Measurements from ENCODE around the gene CIDEC.

- TF ChIP-seq CTCF (IDR thresholded peaks at IDR 0.05; ENCODE audit: poor library complexity, severe bottlenecking) = no peak
- no peak for TF ChIP-seq POLR2AphosphoS5 (IDR thresholded peaks at IDR 0.05)
- no peak for TF ChIP-seq TAF1 (IDR thresholded peaks at IDR 0.05; ENCODE audit: low read depth)
- no peak for TF ChIP-seq SMC3 (conservative IDR thresholded peaks at IDR 0.05; ENCODE audit: poor library complexity)
- TF ChIP-seq MXI1 (conservative IDR thresholded peaks at IDR 0.05; ENCODE audit: poor library complexity, severe bottlenecking) = no peak
- TF ChIP-seq RAD21 (conservative IDR thresholded peaks at IDR 0.05) = no peak
- no peak for TF ChIP-seq EP300 (conservative IDR thresholded peaks at IDR 0.05; ENCODE audit: poor library complexity, severe bottlenecking)
- TF ChIP-seq EZH2 (IDR thresholded peaks at IDR 0.05; ENCODE audit: borderline replicate concordance, insufficient read depth, low read length, poor library complexity, severe bottlenecking) = no peak
Observed at GRCh38 chr3:9889405-9889804, 9.4 kb upstream of the CIDEC start.
